ENCODE measurements around the gene MASTL. TPM values are rescaled to one million over a fixed set of nuclear protein-coding genes. Genes with fewer than 3 reads are reported as not detected.
A peak's percentile ranks its signal among the peaks of the same experiment; 100 is the strongest.

MASTL gene
- total RNA-seq, 1 experiment from 2014 or later, result 25.5 TPM

DNA sequence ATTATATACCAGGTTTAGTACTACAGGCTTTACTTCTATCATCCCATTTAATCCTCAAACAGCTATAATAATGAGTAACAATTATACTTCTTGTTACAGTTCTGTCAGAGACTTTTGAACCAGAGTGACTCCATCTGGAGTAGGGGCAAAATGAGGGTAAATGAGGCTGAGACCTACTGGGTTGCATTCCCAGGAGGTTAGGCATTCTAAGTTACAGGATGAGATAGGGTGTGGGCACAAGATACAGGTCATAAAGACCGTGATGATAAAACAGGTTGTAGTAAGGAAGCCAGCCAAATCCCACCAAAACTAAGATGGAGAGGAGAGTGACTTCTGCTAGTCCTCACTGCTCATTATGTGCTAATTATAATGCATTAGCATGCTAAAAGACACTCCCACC lies 4.9 kb upstream of the MASTL start:
- ChIA-PET POLR2A (interaction anchor here (0.6 kb wide), 1 partner anchor 45 kb away, joined by 8 read pairs; no protein-coding TSS in a partner anchor), CTCF (no interaction called here)
- no peak for TF ChIP-seq ZBTB21 (CRISPR knock-in tag; IDR thresholded peaks at IDR 0.05; ENCODE audit: borderline replicate concordance)
- TF ChIP-seq TEAD1 (CRISPR knock-in tag; IDR thresholded peaks at IDR 0.05), result no peak
- no peak for TF ChIP-seq GABPB1 (CRISPR knock-in tag; IDR thresholded peaks at IDR 0.05)
- TF ChIP-seq, protein P1, sequence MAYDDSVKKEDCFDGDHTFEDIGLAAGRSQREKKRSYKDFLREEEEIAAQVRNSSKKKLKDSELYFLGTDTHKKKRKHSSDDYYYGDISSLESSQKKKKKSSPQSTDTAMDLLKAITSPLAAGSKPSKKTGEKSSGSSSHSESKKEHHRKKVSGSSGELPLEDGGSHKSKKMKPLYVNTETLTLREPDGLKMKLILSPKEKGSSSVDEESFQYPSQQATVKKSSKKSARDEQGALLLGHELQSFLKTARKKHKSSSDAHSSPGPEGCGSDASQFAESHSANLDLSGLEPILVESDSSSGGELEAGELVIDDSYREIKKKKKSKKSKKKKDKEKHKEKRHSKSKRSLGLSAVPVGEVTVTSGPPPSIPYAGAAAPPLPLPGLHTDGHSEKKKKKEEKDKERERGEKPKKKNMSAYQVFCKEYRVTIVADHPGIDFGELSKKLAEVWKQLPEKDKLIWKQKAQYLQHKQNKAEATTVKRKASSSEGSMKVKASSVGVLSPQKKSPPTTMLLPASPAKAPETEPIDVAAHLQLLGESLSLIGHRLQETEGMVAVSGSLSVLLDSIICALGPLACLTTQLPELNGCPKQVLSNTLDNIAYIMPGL (CRISPR knock-in tag; IDR thresholded peaks at IDR 0.05), result no peak
- no peak for TF ChIP-seq SMAD4 (CRISPR knock-in tag; IDR thresholded peaks at IDR 0.05)
- no peak for TF ChIP-seq FOXP1 (CRISPR knock-in tag; IDR thresholded peaks at IDR 0.05; ENCODE audit: borderline replicate concordance)
- no peak for TF ChIP-seq SP1 (CRISPR knock-in tag; conservative IDR thresholded peaks at IDR 0.05)
- no peak for TF ChIP-seq IRF1 (CRISPR knock-in tag; IDR thresholded peaks at IDR 0.05)
- TF ChIP-seq AFF4 (CRISPR knock-in tag; IDR thresholded peaks at IDR 0.05; ENCODE audit: borderline replicate concordance), result no peak
- Mint-ChIP-seq H3K4me3 (no peak overlapping the region), H3K27ac (peak overlapping the region; percentile 77; the same call in 1 of the 2 replicates), H3K9me3 (no peaks in the 10 kb centered on the region), H3K4me1 (peaks cover 16% of the 10 kb centered on the region), H3K36me3 (peaks cover 49% of the 10 kb centered on the region), H3K27me3 (ENCODE audit: low read depth) (no peaks in the 10 kb centered on the region)
- ATAC-seq (no peak), DNase-seq (ENCODE audit: low spot score) (no peak)

- Mint-ChIP-seq H3K4me3 (peak overlapping the region; percentile 100), H3K27ac (peak overlapping the region; percentile 44), H3K27me3 (ENCODE audit: low read depth) (no peaks in the 10 kb centered on the region), H3K9me3 (no peaks in the 10 kb centered on the region), H3K4me1 (peaks cover 21% of the 10 kb centered on the region), H3K36me3 (peaks cover 31% of the 10 kb centered on the region)
- POLR2A ChIA-PET, result no interaction called here
- DNase-seq (ENCODE audit: low spot score) (no peak), ATAC-seq (no peak)
- TF ChIP-seq IRF1 (CRISPR knock-in tag; IDR thresholded peaks at IDR 0.05), result no peak
- TF ChIP-seq GTF2I (CRISPR knock-in tag; conservative IDR thresholded peaks at IDR 0.05), result no peak
- TF ChIP-seq NFE2L1 (CRISPR knock-in tag; IDR thresholded peaks at IDR 0.05), result no peak
- TF ChIP-seq, protein P2, sequence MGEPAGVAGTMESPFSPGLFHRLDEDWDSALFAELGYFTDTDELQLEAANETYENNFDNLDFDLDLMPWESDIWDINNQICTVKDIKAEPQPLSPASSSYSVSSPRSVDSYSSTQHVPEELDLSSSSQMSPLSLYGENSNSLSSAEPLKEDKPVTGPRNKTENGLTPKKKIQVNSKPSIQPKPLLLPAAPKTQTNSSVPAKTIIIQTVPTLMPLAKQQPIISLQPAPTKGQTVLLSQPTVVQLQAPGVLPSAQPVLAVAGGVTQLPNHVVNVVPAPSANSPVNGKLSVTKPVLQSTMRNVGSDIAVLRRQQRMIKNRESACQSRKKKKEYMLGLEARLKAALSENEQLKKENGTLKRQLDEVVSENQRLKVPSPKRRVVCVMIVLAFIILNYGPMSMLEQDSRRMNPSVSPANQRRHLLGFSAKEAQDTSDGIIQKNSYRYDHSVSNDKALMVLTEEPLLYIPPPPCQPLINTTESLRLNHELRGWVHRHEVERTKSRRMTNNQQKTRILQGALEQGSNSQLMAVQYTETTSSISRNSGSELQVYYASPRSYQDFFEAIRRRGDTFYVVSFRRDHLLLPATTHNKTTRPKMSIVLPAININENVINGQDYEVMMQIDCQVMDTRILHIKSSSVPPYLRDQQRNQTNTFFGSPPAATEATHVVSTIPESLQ (CRISPR knock-in tag; IDR thresholded peaks at IDR 0.05), result no peak
- no peak for TF ChIP-seq EMX1 (CRISPR knock-in tag; IDR thresholded peaks at IDR 0.05)
- no peak for TF ChIP-seq CREM (CRISPR knock-in tag; IDR thresholded peaks at IDR 0.05)
- no peak for TF ChIP-seq STAT6 (CRISPR knock-in tag; conservative IDR thresholded peaks at IDR 0.05; ENCODE audit: low read depth)
- CTCF ChIA-PET, result no interaction called here
These were observed 2.5 kb upstream of the MASTL start for GRCh38 chr10:27152687-27153086.
